Stomach smooth muscle (tissue), 2 donors: ENCODE results near the gene TRAK1.
"Not testable (repeated sequence)": the region's sequence is repeated elsewhere in the genome, so short reads cannot be mapped to it uniquely, and the experiment has no call there.

ENCODE experiments used
- H3K27ac ChIP-seq: one replicate; pipeline ENCODE4 v1.7.0; 2013; ENCODE audit warnings: mild to moderate bottlenecking, low read length, inconsistent platforms
- H3K27me3 ChIP-seq, 2 donors: one replicate each; pipeline ENCODE4 v1.7.0; 2013; ENCODE audit warnings: low read length in 2 of 2; ENCODE audit not compliant: insufficient read depth in 2 of 2, control insufficient read depth in 1 of 2
- H3K36me3 ChIP-seq, 2 donors: one replicate each; pipeline ENCODE4 v1.7.0; 2013; ENCODE audit warnings: low read length in 2 of 2; ENCODE audit not compliant: control insufficient read depth in 2 of 2, insufficient read depth in 2 of 2
- H3K4me1 ChIP-seq: one replicate; pipeline ENCODE4 v1.7.0; 2013; ENCODE audit warnings: low read length; ENCODE audit not compliant: control insufficient read depth, insufficient read depth
- H3K4me3 ChIP-seq, 2 donors: one replicate each; pipeline ENCODE4 v1.7.0; 2013; ENCODE audit warnings: low read length in 2 of 2
- H3K9ac ChIP-seq, 2 donors: one replicate each; pipeline ENCODE4 v1.7.0; 2013; ENCODE audit warnings: low read length in 2 of 2, mild to moderate bottlenecking in 1 of 2
- H3K9me3 ChIP-seq, 2 donors: one replicate each; pipeline ENCODE4 v1.7.0; 2013; ENCODE audit warnings: low read length in 2 of 2; ENCODE audit not compliant: control insufficient read depth in 2 of 2
- donor health status: healthy.
- donor health status: Pancreatic carcinoma.

The TRAK1 gene

DNA sequence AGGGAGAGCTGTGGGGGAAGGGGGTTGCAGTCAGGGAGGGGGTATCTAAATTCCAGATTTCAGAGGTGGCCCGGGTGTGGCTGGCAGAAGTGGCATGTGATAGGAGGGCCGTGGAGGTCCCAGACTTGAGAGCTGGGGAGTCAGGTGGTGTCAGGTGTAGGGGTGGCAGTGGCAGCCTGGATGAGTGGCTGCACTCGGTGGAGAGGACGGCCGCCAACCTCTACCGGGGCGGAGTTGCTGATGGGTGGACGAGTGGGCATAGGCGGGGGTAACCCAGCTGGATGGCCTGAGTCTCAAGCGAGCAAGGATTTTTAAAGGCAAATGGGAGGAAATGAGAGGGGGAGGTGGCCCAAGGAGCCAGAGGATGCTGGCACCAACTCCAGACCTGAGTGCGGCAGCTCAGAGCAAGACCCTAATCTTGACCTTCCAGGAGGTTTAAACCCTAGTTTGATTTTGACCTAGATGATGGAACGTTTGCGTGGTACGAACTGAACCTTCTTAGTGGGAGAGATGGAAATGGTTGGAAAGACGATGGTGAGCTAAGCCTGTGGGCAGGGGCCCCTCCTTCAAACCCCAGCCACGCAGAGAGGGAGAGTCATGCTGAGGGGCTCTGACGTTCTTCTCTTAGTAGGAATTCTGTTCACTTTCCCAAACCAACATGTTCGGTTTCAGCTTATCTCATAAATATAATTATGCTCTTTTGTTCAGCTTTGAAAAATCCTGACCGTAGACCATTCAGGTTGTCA is 8.0 kb downstream of the TRAK1 start:
- Histone ChIP-seq H3K36me3 (peaks cover 0 to 1% of the 10 kb centered on the region in 2 donors), H3K27me3 (no peaks in the 10 kb centered on the region), H3K9me3 (no peaks in the 10 kb centered on the region), H3K27ac (peak overlapping the region; percentile 46), H3K4me3 (no peak overlapping the region), H3K9ac (peak overlapping the region; percentile 7 to 12), H3K4me1 (peaks cover 49% of the 10 kb centered on the region)

GRCh38 chr3:42101048-42101447 is 9.9 kb downstream of the TRAK1 start:
- H3K4me1 ChIP-seq: peaks cover 45% of the 10 kb centered on the region

DNA sequence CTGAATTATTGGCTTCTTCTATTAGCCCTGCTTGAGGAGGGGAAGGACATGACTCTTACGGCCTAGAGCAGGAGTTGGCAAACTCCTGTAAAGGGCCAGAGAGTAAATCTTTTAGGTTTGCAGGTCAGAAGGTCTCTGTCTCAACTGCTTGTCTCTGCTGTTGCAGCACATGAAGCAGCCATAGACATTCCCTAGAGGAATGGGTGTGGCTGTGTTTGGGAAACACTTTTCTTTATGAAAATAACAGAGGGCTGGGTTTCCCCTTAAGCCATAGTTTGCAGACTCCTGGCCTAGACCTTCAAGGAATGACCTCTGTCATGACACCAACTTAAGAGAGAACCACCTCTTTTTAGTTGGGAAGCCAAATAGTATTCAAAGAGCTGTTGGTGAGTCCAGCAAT is 10.3 kb downstream of the TRAK1 start:
- Histone ChIP-seq H3K9ac (no peak overlapping the region), H3K4me3 (no peak overlapping the region), H3K4me1 (peaks cover 45% of the 10 kb centered on the region), H3K9me3 (no peaks in the 10 kb centered on the region), H3K36me3 (no peaks in the 10 kb centered on the region), H3K27ac (no peak overlapping the region), H3K27me3 (no peaks in the 10 kb centered on the region)

More at GRCh38 chr3:42101048-42101447, 9.9 kb downstream of the TRAK1 start:
- Histone ChIP-seq H3K27me3 (no peaks in the 10 kb centered on the region), H3K36me3 (no peaks in the 10 kb centered on the region), H3K27ac (no peak overlapping the region), H3K4me3 (peak overlapping the region in 1 of 2 donors; percentile 3), H3K9me3 (no peaks in the 10 kb centered on the region), H3K9ac (no peak overlapping the region)

DNA sequence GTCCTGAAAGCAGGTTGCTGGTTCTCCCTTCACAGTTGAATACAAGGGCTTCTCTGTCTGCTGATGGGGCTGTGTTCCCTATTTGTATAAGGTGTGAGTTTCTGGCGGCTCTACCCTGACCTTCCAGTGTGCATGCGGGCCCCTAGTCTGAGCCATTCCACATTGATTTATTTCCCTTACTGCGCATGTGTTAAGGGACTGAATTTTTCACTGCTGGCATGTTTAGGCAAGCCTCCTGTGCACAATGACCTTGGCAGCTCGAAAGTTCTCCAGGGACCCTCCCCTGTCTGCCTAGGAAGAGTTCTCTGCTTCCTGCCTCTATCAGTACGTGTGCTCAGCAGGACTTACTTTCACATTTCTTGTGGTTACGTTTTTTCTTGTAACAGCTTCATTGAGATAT is 11.4 kb downstream of the TRAK1 start:
- peaks cover 37% of the 10 kb centered on the region for H3K4me1 ChIP-seq
- no peak overlapping the region for H3K27ac ChIP-seq
- no peaks in the 10 kb centered on the region for H3K9me3 ChIP-seq
- H3K27me3 ChIP-seq: no peaks in the 10 kb centered on the region
- peak overlapping the region in 1 of 2 donors; percentile 35 for H3K4me3 ChIP-seq
- H3K9ac ChIP-seq: peak overlapping the region in 1 of 2 donors; percentile 21
- no peaks in the 10 kb centered on the region for H3K36me3 ChIP-seq

GRCh38 chr3:42103921-42104665 is 12.9 kb downstream of the TRAK1 start:
- H3K9ac ChIP-seq, H3K27me3 ChIP-seq, H3K27ac ChIP-seq, H3K9me3 ChIP-seq, H3K36me3 ChIP-seq, H3K4me3 ChIP-seq: not testable (repeated sequence)
- peaks cover 21% of the 10 kb centered on the region for H3K4me1 ChIP-seq

DNA sequence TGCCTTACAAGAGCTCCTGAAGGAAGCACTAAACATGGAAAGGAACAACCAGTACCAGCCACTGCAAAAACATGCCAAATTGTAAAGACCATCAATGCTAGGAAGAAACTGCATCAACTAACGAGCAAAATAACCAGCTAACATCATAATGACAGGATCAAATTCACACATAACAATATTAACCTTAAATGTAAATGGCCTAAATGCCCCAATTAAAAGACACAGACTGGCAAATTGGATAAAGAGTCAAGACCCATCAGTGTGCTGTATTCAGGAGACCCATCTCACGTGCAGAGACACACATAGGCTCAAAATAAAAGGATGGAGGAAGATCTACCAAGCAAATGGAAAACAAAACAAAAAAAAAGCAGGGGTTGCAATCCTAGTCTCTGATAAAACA is 14.8 kb downstream of the TRAK1 start:
- H3K27me3 ChIP-seq, H3K9me3 ChIP-seq, H3K9ac ChIP-seq, H3K4me3 ChIP-seq, H3K27ac ChIP-seq, H3K36me3 ChIP-seq: not testable (repeated sequence)
- H3K4me1 ChIP-seq: peaks cover 12% of the 10 kb centered on the region

GRCh38 chr3:42106646-42107045 is 15.5 kb downstream of the TRAK1 start:
- H3K9me3 ChIP-seq: no peaks in the 10 kb centered on the region
- H3K27ac ChIP-seq: no peak overlapping the region
- H3K4me3 ChIP-seq: no peak overlapping the region
- H3K36me3 ChIP-seq: no peaks in the 10 kb centered on the region
- no peaks in the 10 kb centered on the region for H3K27me3 ChIP-seq
- no peak overlapping the region for H3K9ac ChIP-seq
- peaks cover 9% of the 10 kb centered on the region for H3K4me1 ChIP-seq

DNA sequence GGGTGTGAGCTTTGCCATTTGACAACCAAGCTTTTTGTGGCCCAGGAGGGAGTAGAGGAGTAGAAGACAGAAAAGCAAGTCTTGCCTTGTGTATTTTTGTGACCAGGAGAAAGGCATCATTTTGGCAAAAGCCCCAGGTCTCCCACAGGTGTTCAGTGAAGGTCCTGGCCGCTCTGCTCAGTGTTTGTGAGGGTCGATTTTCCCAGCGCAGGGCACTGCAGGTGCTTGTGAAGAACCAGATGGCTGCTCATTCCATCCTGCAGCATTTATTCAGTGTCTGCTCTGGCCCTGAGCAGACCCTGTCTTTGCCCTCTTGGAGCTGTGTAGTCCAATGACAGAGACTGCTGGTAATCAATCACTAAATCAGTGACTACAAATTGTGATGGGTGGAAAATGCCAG is 19.5 kb downstream of the TRAK1 start:
- Histone ChIP-seq H3K36me3 (no peaks in the 10 kb centered on the region), H3K9me3 (no peaks in the 10 kb centered on the region), H3K9ac (no peak overlapping the region), H3K4me1 (peaks cover under 1% of the 10 kb centered on the region), H3K27ac (no peak overlapping the region), H3K4me3 (no peak overlapping the region), H3K27me3 (no peaks in the 10 kb centered on the region)

- Histone ChIP-seq H3K9ac (no peak overlapping the region), H3K27ac (no peak overlapping the region), H3K4me3 (no peak overlapping the region), H3K36me3 (no peaks in the 10 kb centered on the region), H3K27me3 (no peaks in the 10 kb centered on the region), H3K4me1 (peaks cover 19% of the 10 kb centered on the region), H3K9me3 (no peaks in the 10 kb centered on the region)
These were observed 23.1 kb downstream of the TRAK1 start for GRCh38 chr3:42114130-42114725.

GRCh38 chr3:42115215-42115614 is 24.1 kb downstream of the TRAK1 start:
- Histone ChIP-seq H3K27ac (no peak overlapping the region), H3K9ac (no peak overlapping the region)

More at GRCh38 chr3:42115215-42115614, 24.1 kb downstream of the TRAK1 start:
- H3K4me1 ChIP-seq: peaks cover 24% of the 10 kb centered on the region
- no peak overlapping the region for H3K4me3 ChIP-seq
- no peaks in the 10 kb centered on the region for H3K36me3 ChIP-seq
- no peaks in the 10 kb centered on the region for H3K9me3 ChIP-seq
- no peaks in the 10 kb centered on the region for H3K27me3 ChIP-seq
